Kidney (tissue), 14 donors: ENCODE results near the gene NPEPL1. TPM values are rescaled to one million over a fixed set of nuclear protein-coding genes. Genes with fewer than 3 reads are reported as not detected.

Experiments
- DNase-seq, 5 donors: peaks; one replicate each; pipeline ENCODE4 v3.0.0-alpha.2; 2013 to 2020
- FAIRE-seq: peaks from 2 replicates; lab custom pipeline; 2012; peaks lifted over from hg19 to GRCh38; lab: Jason Lieb, UNC
- H3K27ac ChIP-seq, 2 donors: one replicate each; pipeline ENCODE4 v1.7.0; 2013; ENCODE audit warnings: low read depth in 2 of 2, low read length in 2 of 2, inconsistent platforms in 1 of 2
- H3K27me3 ChIP-seq: one replicate; pipeline ENCODE4 v1.7.1; 2013; ENCODE audit warnings: low read length, inconsistent platforms; ENCODE audit not compliant: control insufficient read depth, insufficient read depth
- H3K36me3 ChIP-seq, 3 donors: one replicate each; pipeline versions ENCODE4 v1.7.0 to v1.7.1; 2013; ENCODE audit warnings: low read length in 3 of 3, control low read depth in 1 of 3, inconsistent platforms in 1 of 3; ENCODE audit not compliant: insufficient read depth in 3 of 3, control insufficient read depth in 2 of 3
- H3K4me1 ChIP-seq, 3 donors: one replicate each; pipeline versions ENCODE4 v1.7.0 to v1.7.1; 2013; ENCODE audit warnings: low read length in 3 of 3, inconsistent platforms in 1 of 3, low read depth in 1 of 3; ENCODE audit not compliant: control insufficient read depth in 2 of 3, insufficient read depth in 2 of 3
- H3K4me3 ChIP-seq, 3 donors: one replicate each; pipeline versions ENCODE4 v1.7.0 to v1.8.1; 2013; ENCODE audit warnings: low read length in 3 of 3, control low read depth in 1 of 3, inconsistent platforms in 1 of 3
- H3K9ac ChIP-seq, 3 donors: one replicate each; pipeline versions ENCODE4 v1.7.0 to v1.7.1; 2013; ENCODE audit warnings: low read length in 3 of 3, control low read depth in 1 of 3, inconsistent platforms in 1 of 3
- H3K9me3 ChIP-seq, 3 donors: one replicate each; pipeline versions ENCODE4 v1.7.0 to v1.7.1; 2013; ENCODE audit warnings: low read length in 3 of 3, control low read depth in 1 of 3, inconsistent platforms in 1 of 3; ENCODE audit not compliant: control insufficient read depth in 2 of 3, insufficient read depth in 1 of 3
- intact Hi-C: fragments of 100-400 bp; cut with DNase I; formaldehyde crosslinking; loops from one replicate; pipeline ENCODE4 v1.11.1; 2022
- polyA plus RNA-seq: library from polyadenylated mRNA; stranded (reverse); fragments of 350-450 nt; fragmentation: Illumina TruSeq; extraction: RNeasy Lipid Tissue Mini Kit (QIAGEN cat#74804); gene quantifications from one replicate; pipeline ENCODE4 v1.2.3, GENCODE V29; 2014; ENCODE audit warnings: low read depth, low replicate concordance; ENCODE audit not compliant: insufficient read depth
- total RNA-seq: library from RNA; stranded (reverse); fragmentation: NEBNext Ultra II Directional; extraction: Animal tissue kit (Norgen Biotek cat#: 25700); gene quantifications from one replicate; pipeline ENCODE4 v1.2.1, GENCODE V29; 2021
- TF ChIP-seq, protein P1 (sequence below): IDR thresholded peaks from 3 replicates; pipeline ENCODE4 v1.5.1; 2012; ENCODE audit warnings: mild to moderate bottlenecking, moderate library complexity, borderline replicate concordance; ENCODE audit not compliant: insufficient read depth; ENCODE audit errors: extremely low read depth
- donor health status: control.
- donor health status: control.
- donor health status: control.
- donor health status: control.
- donor health status: control.
- donor health status: DM: yes; HTN: yes; CAD: no.
- donor health status: Normal renal cell carcinoma (clear cell type).

The NPEPL1 gene
- total and polyA plus RNA-seq, 2 donors from 2014 or later, result 39.7 to 60.2 TPM

DNA sequence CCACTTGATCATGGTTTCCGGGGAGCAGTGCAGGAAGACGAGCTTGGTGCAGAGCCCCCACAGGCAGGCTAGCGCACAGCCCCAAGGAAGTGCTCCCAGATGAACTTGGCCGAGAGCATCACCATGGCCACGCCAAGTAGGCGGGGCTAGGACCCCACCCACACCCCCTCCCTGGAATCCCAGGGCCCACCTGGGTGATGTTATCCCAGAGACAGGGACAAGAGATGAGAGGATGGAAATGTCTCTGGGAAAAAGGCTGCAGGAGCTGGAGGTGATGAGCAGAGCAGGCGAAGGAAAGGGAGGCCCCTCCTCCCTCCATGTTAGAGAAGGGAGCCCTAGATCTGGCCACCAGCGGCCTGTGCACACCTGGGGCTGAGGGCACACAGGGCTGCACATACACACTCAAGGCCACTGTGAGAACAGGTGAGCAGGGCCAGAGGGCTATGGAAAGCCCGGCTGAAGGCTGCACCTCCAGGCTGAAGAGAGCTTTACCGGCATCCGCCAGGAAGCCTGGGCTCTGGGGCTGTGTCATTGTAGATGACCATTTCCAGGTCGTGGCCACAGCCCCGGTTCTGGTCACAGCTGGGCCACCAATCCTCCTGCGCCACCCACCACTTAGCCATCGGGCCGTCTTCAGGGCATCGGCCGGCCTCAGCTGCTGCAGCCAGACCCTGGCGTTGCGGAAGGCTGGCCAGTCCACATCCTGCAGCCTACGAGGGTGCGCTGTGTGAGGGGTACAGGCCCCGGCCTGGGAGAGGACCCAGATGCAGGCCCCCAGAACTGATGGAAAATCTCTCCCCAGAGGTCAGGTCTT is 24.9 kb downstream of the NPEPL1 start:
- no peak for FAIRE-seq
- DNase-seq, result peak in 3 of 5 donors; percentile 6 to 68 (median 48)
- intact Hi-C loops, result no loop called here
- H3K27me3 ChIP-seq, result no peaks in the 10 kb centered on the region
- H3K4me1 ChIP-seq, result peaks cover 0 to 2% (median 0%) of the 10 kb centered on the region in 3 donors
- no peak overlapping the region for H3K4me3 ChIP-seq
- no peaks in the 10 kb centered on the region for H3K36me3 ChIP-seq
- no peak overlapping the region for H3K9ac ChIP-seq
- TF ChIP-seq, protein P1, sequence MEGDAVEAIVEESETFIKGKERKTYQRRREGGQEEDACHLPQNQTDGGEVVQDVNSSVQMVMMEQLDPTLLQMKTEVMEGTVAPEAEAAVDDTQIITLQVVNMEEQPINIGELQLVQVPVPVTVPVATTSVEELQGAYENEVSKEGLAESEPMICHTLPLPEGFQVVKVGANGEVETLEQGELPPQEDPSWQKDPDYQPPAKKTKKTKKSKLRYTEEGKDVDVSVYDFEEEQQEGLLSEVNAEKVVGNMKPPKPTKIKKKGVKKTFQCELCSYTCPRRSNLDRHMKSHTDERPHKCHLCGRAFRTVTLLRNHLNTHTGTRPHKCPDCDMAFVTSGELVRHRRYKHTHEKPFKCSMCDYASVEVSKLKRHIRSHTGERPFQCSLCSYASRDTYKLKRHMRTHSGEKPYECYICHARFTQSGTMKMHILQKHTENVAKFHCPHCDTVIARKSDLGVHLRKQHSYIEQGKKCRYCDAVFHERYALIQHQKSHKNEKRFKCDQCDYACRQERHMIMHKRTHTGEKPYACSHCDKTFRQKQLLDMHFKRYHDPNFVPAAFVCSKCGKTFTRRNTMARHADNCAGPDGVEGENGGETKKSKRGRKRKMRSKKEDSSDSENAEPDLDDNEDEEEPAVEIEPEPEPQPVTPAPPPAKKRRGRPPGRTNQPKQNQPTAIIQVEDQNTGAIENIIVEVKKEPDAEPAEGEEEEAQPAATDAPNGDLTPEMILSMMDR, result no peak
- no peak overlapping the region for H3K27ac ChIP-seq
- H3K9me3 ChIP-seq, result no peaks in the 10 kb centered on the region

DNA sequence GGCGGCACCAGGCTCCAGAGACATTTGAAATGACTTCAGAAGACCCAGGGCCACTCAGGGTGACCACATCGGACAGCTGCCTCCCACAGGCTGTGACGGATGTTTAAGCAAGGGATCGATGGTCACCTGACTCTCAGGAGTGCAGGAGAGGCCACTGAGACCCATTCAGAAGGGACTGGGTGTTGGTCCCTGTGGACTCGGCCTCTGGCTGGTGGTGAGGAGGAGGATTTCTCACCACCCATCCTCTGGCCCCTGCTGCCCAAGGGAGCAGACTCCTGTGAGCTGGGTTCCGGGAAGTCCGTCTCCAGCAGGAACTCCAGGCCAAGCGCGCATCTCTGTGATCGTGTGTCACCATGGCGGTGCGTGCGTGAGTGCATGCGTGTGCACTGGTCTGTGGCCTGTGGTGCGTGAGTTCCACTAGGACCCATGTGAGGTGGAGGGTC is 25.5 kb downstream of the NPEPL1 start:
- FAIRE-seq (no peak), DNase-seq (peak in 3 of 5 donors; percentile 7 to 51 (median 22))
- no peak overlapping the region for H3K9ac ChIP-seq
- H3K4me3 ChIP-seq, result no peak overlapping the region
- H3K36me3 ChIP-seq, result no peaks in the 10 kb centered on the region
- intact Hi-C loops, result no loop called here
- no peaks in the 10 kb centered on the region for H3K9me3 ChIP-seq
- peaks cover 0 to 2% (median 0%) of the 10 kb centered on the region in 3 donors for H3K4me1 ChIP-seq
- TF ChIP-seq, protein P1, result no peak
- H3K27ac ChIP-seq, result no peak overlapping the region
- no peaks in the 10 kb centered on the region for H3K27me3 ChIP-seq

DNA sequence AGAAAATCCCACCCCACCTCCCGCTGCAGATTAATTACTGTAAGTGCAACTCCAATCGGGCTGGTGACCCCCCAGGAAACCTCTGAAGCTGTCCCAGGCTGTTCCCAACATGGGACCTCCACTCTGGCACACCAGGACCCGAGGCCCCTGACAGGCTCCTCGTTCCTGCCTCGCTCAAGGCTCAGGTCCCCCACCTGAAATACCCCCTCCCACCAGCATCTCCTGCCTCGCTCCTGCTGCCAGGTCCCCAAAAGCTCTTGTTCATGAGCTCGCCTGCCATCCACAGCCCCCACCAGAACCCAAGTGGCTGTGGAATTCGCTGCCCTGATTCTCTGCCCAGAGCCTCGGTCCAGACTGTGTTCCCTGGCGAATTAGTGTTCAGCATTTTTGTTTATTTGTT is 26.1 kb downstream of the NPEPL1 start:
- TF ChIP-seq, protein P1, result no peak
- H3K9ac ChIP-seq, result no peak overlapping the region
- H3K27me3 ChIP-seq, result no peaks in the 10 kb centered on the region
- no peak for FAIRE-seq
- intact Hi-C loops, result no loop called here
- peak in 2 of 5 donors; percentile 30 to 56 for DNase-seq
- H3K4me1 ChIP-seq, result peaks cover 0 to 2% (median 0%) of the 10 kb centered on the region in 3 donors
- no peaks in the 10 kb centered on the region for H3K36me3 ChIP-seq
- H3K27ac ChIP-seq, result no peak overlapping the region
- no peaks in the 10 kb centered on the region for H3K9me3 ChIP-seq
- H3K4me3 ChIP-seq, result no peak overlapping the region
